ENCODE results near the gene MAFG.

The MAFG gene

GRCh38 chr17:81902023-81902652 lies 25.4 kb downstream of the MAFG start, which contains the start of gene NPB:
Gene NPB, plus strand, starts transcription at chr17:81902238. Its CDS starts 40 bp downstream, at chr17:81902278.
- Histone ChIP-seq H3K27me3 (ENCODE audit: insufficient read depth, low read length) (no peaks in the 10 kb centered on the region), H3K4me1 (ENCODE audit: insufficient read depth, low read length) (no peaks in the 10 kb centered on the region), H2AFZ (ENCODE audit: low read depth, low read length) (no peak within 1 kb of the TSS), H3K9me3 (ENCODE audit: low read length) (no peaks in the 10 kb centered on the region), H3K36me3 (ENCODE audit: insufficient read depth, low read length) (peaks cover 39% of the 10 kb centered on the region), H3K4me3 (ENCODE audit: low read length) (no peak within 1 kb of the TSS)

GRCh38 chr17:81901167-81902022 lies 26.1 kb downstream of the MAFG start:
- no peaks in the 10 kb centered on the region for H3K27me3 ChIP-seq (ENCODE audit: insufficient read depth, low read length)
- peaks cover 40% of the 10 kb centered on the region for H3K36me3 ChIP-seq (ENCODE audit: insufficient read depth, low read length)
- H3K9me3 ChIP-seq (ENCODE audit: low read length): no peaks in the 10 kb centered on the region
- no peak overlapping the region for H3K4me3 ChIP-seq (ENCODE audit: low read length)
- H3K4me1 ChIP-seq (ENCODE audit: insufficient read depth, low read length): no peaks in the 10 kb centered on the region
- no peak overlapping the region for H2AFZ ChIP-seq (ENCODE audit: low read depth, low read length)

GRCh38 chr17:81900181-81900820 lies 27.2 kb downstream of the MAFG start:
- H3K36me3 ChIP-seq (ENCODE audit: insufficient read depth, low read length): peaks cover 40% of the 10 kb centered on the region
- H3K27me3 ChIP-seq (ENCODE audit: insufficient read depth, low read length): no peaks in the 10 kb centered on the region
- H3K9me3 ChIP-seq (ENCODE audit: low read length): no peaks in the 10 kb centered on the region
- H3K4me3 ChIP-seq (ENCODE audit: low read length): no peak overlapping the region
- H3K4me1 ChIP-seq (ENCODE audit: insufficient read depth, low read length): no peaks in the 10 kb centered on the region
- H2AFZ ChIP-seq (ENCODE audit: low read depth, low read length): no peak overlapping the region

GRCh38 chr17:81899514-81900166 lies 27.9 kb downstream of the MAFG start:
- Histone ChIP-seq H2AFZ (ENCODE audit: low read depth, low read length) (no peak overlapping the region), H3K36me3 (ENCODE audit: insufficient read depth, low read length) (peaks cover 45% of the 10 kb centered on the region), H3K4me1 (ENCODE audit: insufficient read depth, low read length) (no peaks in the 10 kb centered on the region), H3K27me3 (ENCODE audit: insufficient read depth, low read length) (no peaks in the 10 kb centered on the region), H3K9me3 (ENCODE audit: low read length) (no peaks in the 10 kb centered on the region), H3K4me3 (ENCODE audit: low read length) (no peak overlapping the region)

- Histone ChIP-seq H3K27me3 (ENCODE audit: insufficient read depth, low read length) (no peaks in the 10 kb centered on the region), H3K4me1 (ENCODE audit: insufficient read depth, low read length) (no peaks in the 10 kb centered on the region), H3K9me3 (ENCODE audit: low read length) (no peaks in the 10 kb centered on the region), H3K36me3 (ENCODE audit: insufficient read depth, low read length) (peaks cover 50% of the 10 kb centered on the region), H3K4me3 (ENCODE audit: low read length) (no peak overlapping the region), H2AFZ (ENCODE audit: low read depth, low read length) (no peak overlapping the region)
These were observed 28.6 kb downstream of the MAFG start for GRCh38 chr17:81898885-81899284.

- Histone ChIP-seq H3K36me3 (ENCODE audit: insufficient read depth, low read length) (peaks cover 55% of the 10 kb centered on the region), H3K4me1 (ENCODE audit: insufficient read depth, low read length) (no peaks in the 10 kb centered on the region), H3K27me3 (ENCODE audit: insufficient read depth, low read length) (no peaks in the 10 kb centered on the region), H2AFZ (ENCODE audit: low read depth, low read length) (no peak overlapping the region), H3K4me3 (ENCODE audit: low read length) (no peak overlapping the region), H3K9me3 (ENCODE audit: low read length) (no peaks in the 10 kb centered on the region)
These were observed 29.3 kb downstream of the MAFG start for GRCh38 chr17:81898029-81898866.

- H3K36me3 ChIP-seq (ENCODE audit: insufficient read depth, low read length): peaks cover 56% of the 10 kb centered on the region
- H3K4me3 ChIP-seq (ENCODE audit: low read length): no peak overlapping the region
- no peak overlapping the region for H2AFZ ChIP-seq (ENCODE audit: low read depth, low read length)
- no peaks in the 10 kb centered on the region for H3K9me3 ChIP-seq (ENCODE audit: low read length)
- no peaks in the 10 kb centered on the region for H3K27me3 ChIP-seq (ENCODE audit: insufficient read depth, low read length)
- peaks cover 8% of the 10 kb centered on the region for H3K4me1 ChIP-seq (ENCODE audit: insufficient read depth, low read length)
These were observed 32.1 kb downstream of the MAFG start for GRCh38 chr17:81895400-81895799.

- no peaks in the 10 kb centered on the region for H3K9me3 ChIP-seq (ENCODE audit: low read length)
- H3K36me3 ChIP-seq (ENCODE audit: insufficient read depth, low read length): peaks cover 59% of the 10 kb centered on the region
- H3K4me1 ChIP-seq (ENCODE audit: insufficient read depth, low read length): peaks cover 17% of the 10 kb centered on the region
- H3K4me3 ChIP-seq (ENCODE audit: low read length): peak overlapping the region; percentile 72
- H3K27me3 ChIP-seq (ENCODE audit: insufficient read depth, low read length): no peaks in the 10 kb centered on the region
- no peak overlapping the region for H2AFZ ChIP-seq (ENCODE audit: low read depth, low read length)
These were observed 36.3 kb downstream of the MAFG start for GRCh38 chr17:81891303-81891552.

- H3K4me1 ChIP-seq (ENCODE audit: insufficient read depth, low read length): peaks cover 17% of the 10 kb centered on the region
- peaks cover 64% of the 10 kb centered on the region for H3K36me3 ChIP-seq (ENCODE audit: insufficient read depth, low read length)
- no peak overlapping the region for H2AFZ ChIP-seq (ENCODE audit: low read depth, low read length)
- H3K9me3 ChIP-seq (ENCODE audit: low read length): no peaks in the 10 kb centered on the region
- no peaks in the 10 kb centered on the region for H3K27me3 ChIP-seq (ENCODE audit: insufficient read depth, low read length)
- H3K4me3 ChIP-seq (ENCODE audit: low read length): peak overlapping the region; percentile 72
These were observed 36.9 kb downstream of the MAFG start for GRCh38 chr17:81890447-81891302.

- H3K36me3 ChIP-seq (ENCODE audit: insufficient read depth, low read length): peaks cover 66% of the 10 kb centered on the region
- peak overlapping the region; percentile 72 for H3K4me3 ChIP-seq (ENCODE audit: low read length)
- H3K4me1 ChIP-seq (ENCODE audit: insufficient read depth, low read length): peaks cover 17% of the 10 kb centered on the region
- no peaks in the 10 kb centered on the region for H3K27me3 ChIP-seq (ENCODE audit: insufficient read depth, low read length)
- no peak overlapping the region for H2AFZ ChIP-seq (ENCODE audit: low read depth, low read length)
- no peaks in the 10 kb centered on the region for H3K9me3 ChIP-seq (ENCODE audit: low read length)
These were observed 37.9 kb downstream of the MAFG start for GRCh38 chr17:81889602-81890001.

- no peaks in the 10 kb centered on the region for H3K27me3 ChIP-seq (ENCODE audit: insufficient read depth, low read length)
- H2AFZ ChIP-seq (ENCODE audit: low read depth, low read length): no peak overlapping the region
- H3K9me3 ChIP-seq (ENCODE audit: low read length): no peaks in the 10 kb centered on the region
- H3K4me3 ChIP-seq (ENCODE audit: low read length): no peak overlapping the region
- peaks cover 66% of the 10 kb centered on the region for H3K36me3 ChIP-seq (ENCODE audit: insufficient read depth, low read length)
- peaks cover 17% of the 10 kb centered on the region for H3K4me1 ChIP-seq (ENCODE audit: insufficient read depth, low read length)
These were observed 38.4 kb downstream of the MAFG start for GRCh38 chr17:81888988-81889595.
